GM12875 (cell line): ENCODE measurements around the gene TIMM23.
"Not testable (repeated sequence)": the region's sequence is repeated elsewhere in the genome, so short reads cannot be mapped to it uniquely, and the experiment has no call there.

Source experiments
- H3K4me3 ChIP-seq: one replicate; pipeline ENCODE4 v1.5.1; 2011; ENCODE audit warnings: low read depth, low read length, control low read depth

Gene TIMM23

GRCh38 chr10:45972106-45972812, at the start of gene TIMM23:
Gene TIMM23 (plus strand): TSS chr10:45972489. CDS start chr10:45972625, 136 bp downstream.
- H3K4me3 ChIP-seq = peak within 1 kb of the TSS; percentile 75

- H3K4me3 ChIP-seq = not testable (repeated sequence)
These were observed 45.5 kb upstream of the TIMM23 start for GRCh38 chr10:45926790-45927189.

GRCh38 chr10:45931305-45931704, 41.0 kb upstream of the TIMM23 start:
- H3K4me3 ChIP-seq = not testable (repeated sequence)

GRCh38 chr10:45934788-45935187, 37.5 kb upstream of the TIMM23 start:
- not testable (repeated sequence) for H3K4me3 ChIP-seq

- H3K4me3 ChIP-seq = not testable (repeated sequence)
These were observed 33.1 kb upstream of the TIMM23 start for GRCh38 chr10:45939176-45939697.

- H3K4me3 ChIP-seq = not testable (repeated sequence)
These were observed 31.1 kb upstream of the TIMM23 start for GRCh38 chr10:45941196-45941595.

GRCh38 chr10:45945476-45945875, 26.8 kb upstream of the TIMM23 start:
- not testable (repeated sequence) for H3K4me3 ChIP-seq

- not testable (repeated sequence) for H3K4me3 ChIP-seq
These were observed 24.9 kb upstream of the TIMM23 start for GRCh38 chr10:45947363-45947762.

GRCh38 chr10:45948801-45949200, 23.5 kb upstream of the TIMM23 start:
- not testable (repeated sequence) for H3K4me3 ChIP-seq

- H3K4me3 ChIP-seq = not testable (repeated sequence)
These were observed 17.9 kb upstream of the TIMM23 start for GRCh38 chr10:45954367-45954766.

GRCh38 chr10:45956634-45957033, 15.7 kb upstream of the TIMM23 start:
- not testable (repeated sequence) for H3K4me3 ChIP-seq

- H3K4me3 ChIP-seq = not testable (repeated sequence)
These were observed 14.4 kb upstream of the TIMM23 start for GRCh38 chr10:45957928-45958327.

GRCh38 chr10:45962686-45963452, 9.4 kb upstream of the TIMM23 start:
- not testable (repeated sequence) for H3K4me3 ChIP-seq

GRCh38 chr10:45971019-45971418, 1.3 kb upstream of the TIMM23 start:
- peak overlapping the region; percentile 75 for H3K4me3 ChIP-seq

- H3K4me3 ChIP-seq = peak overlapping the region; percentile 75
These were observed 565 bp upstream of the TIMM23 start for GRCh38 chr10:45971742-45972105.

- peak overlapping the region; percentile 75 for H3K4me3 ChIP-seq
These were observed 502 bp downstream of the TIMM23 start for GRCh38 chr10:45972813-45973169.

- H3K4me3 ChIP-seq = not testable (repeated sequence)
These were observed 1.8 kb downstream of the TIMM23 start for GRCh38 chr10:45974041-45974440.

GRCh38 chr10:45978554-45978953, 6.3 kb downstream of the TIMM23 start:
- H3K4me3 ChIP-seq = not testable (repeated sequence)

GRCh38 chr10:45981367-45981766, 9.1 kb downstream of the TIMM23 start:
- not testable (repeated sequence) for H3K4me3 ChIP-seq

- H3K4me3 ChIP-seq = not testable (repeated sequence)
These were observed 11.4 kb downstream of the TIMM23 start for GRCh38 chr10:45983538-45984186.

GRCh38 chr10:45984473-45984872, 12.2 kb downstream of the TIMM23 start:
- H3K4me3 ChIP-seq = not testable (repeated sequence)
